CD14-positive monocyte (primary cell): ENCODE data around the gene PFDN1. TPM values are rescaled to one million over a fixed set of nuclear protein-coding genes. Genes with fewer than 3 reads are reported as not detected.

Experiments used
- DNase-seq, 3 donors: peaks; one replicate each; pipeline ENCODE4 v3.0.0-alpha.2; 2011 to 2022
- H2AFZ ChIP-seq: 2 replicates; pipeline ENCODE4 v1.6.0; 2012; ENCODE audit warnings: mild to moderate bottlenecking, low read depth, low read length, inconsistent platforms; ENCODE audit not compliant: insufficient read depth, poor library complexity, severe bottlenecking
- H3K27ac ChIP-seq, 2 donors: 1 replicate in 1 of 2; 2 replicates in 1 of 2; pipeline ENCODE4 v1.5.1; 2012 to 2013; ENCODE audit warnings: low read length in 2 of 2, control low read depth in 1 of 2, inconsistent platforms in 1 of 2, low read depth in 1 of 2, mild to moderate bottlenecking in 1 of 2
- H3K27me3 ChIP-seq, 2 donors: one replicate each; pipeline versions ENCODE4 v1.6.0 to v1.6.1; 2011 to 2013; ENCODE audit warnings: low read length in 2 of 2; ENCODE audit not compliant: control insufficient read depth in 2 of 2, insufficient read depth in 2 of 2
- H3K36me3 ChIP-seq, 2 donors: replicated peaks in 1 of 2; 1 replicate in 1 of 2; 2 replicates in 1 of 2; pipeline versions ENCODE4 v1.5.1 to v1.6.1; 2012 to 2013; ENCODE audit warnings: low read length in 2 of 2, control low read depth in 1 of 2, inconsistent platforms in 1 of 2, mild to moderate bottlenecking in 1 of 2; ENCODE audit not compliant: insufficient read depth in 2 of 2, control insufficient read depth in 1 of 2
- H3K4me1 ChIP-seq, 2 donors: 1 replicate in 1 of 2; 2 replicates in 1 of 2; pipeline versions ENCODE4 v1.5.1 to v1.6.1; 2012 to 2013; ENCODE audit warnings: low read length in 2 of 2, control low read depth in 1 of 2, inconsistent platforms in 1 of 2, mild to moderate bottlenecking in 1 of 2, moderate library complexity in 1 of 2; ENCODE audit not compliant: insufficient read depth in 2 of 2, control insufficient read depth in 1 of 2
- H3K4me2 ChIP-seq: replicated peaks from 2 replicates; pipeline ENCODE3; 2012; ENCODE audit warnings: low read length, moderate library complexity, mild to moderate bottlenecking; ENCODE audit not compliant: poor library complexity, severe bottlenecking; ENCODE audit errors: extremely low read depth
- H3K4me3 ChIP-seq, 3 experiments: fragments of 200-600 bp in 1 of 3; sonication (generic) in 1 of 3; replicated peaks in 1 of 3; 1 replicate in 2 of 3; 2 replicates in 1 of 3; pipeline ENCODE4 v1.5.1; 2011 to 2013; ENCODE audit warnings: low read length in 3 of 3, mild to moderate bottlenecking in 3 of 3, control low read depth in 2 of 3, low read depth in 2 of 3, inconsistent platforms in 1 of 3, moderate library complexity in 1 of 3
- H3K79me2 ChIP-seq: 2 replicates; pipeline ENCODE4 v1.6.0; 2012; ENCODE audit warnings: mild to moderate bottlenecking, control low read depth, inconsistent platforms, low read length, moderate library complexity; ENCODE audit not compliant: insufficient read depth
- H3K9ac ChIP-seq: 2 replicates; pipeline ENCODE4 v1.6.0; 2017; ENCODE audit warnings: low read length, mild to moderate bottlenecking; ENCODE audit not compliant: insufficient read depth, poor library complexity, severe bottlenecking
- H3K9me3 ChIP-seq, 2 donors: replicated peaks in 1 of 2; 1 replicate in 1 of 2; 2 replicates in 1 of 2; pipeline versions ENCODE4 v1.5.1 to v1.6.1; 2012 to 2013; ENCODE audit warnings: low read length in 2 of 2, control low read depth in 1 of 2; ENCODE audit not compliant: control insufficient read depth in 1 of 2, insufficient read depth in 1 of 2
- H4K20me1 ChIP-seq: 2 replicates; pipeline ENCODE4 v1.6.0; 2012; ENCODE audit warnings: mild to moderate bottlenecking, low read length, control low read depth, moderate library complexity; ENCODE audit not compliant: insufficient read depth
- H3K27ac Mint-ChIP-seq, 7 donors: one replicate each; pipeline ENCODE4 v1.8.0; 2020; ENCODE audit warnings: mild to moderate bottlenecking in 7 of 7, mixed read lengths in 7 of 7, moderate library complexity in 6 of 7, inconsistent platforms in 2 of 7
- H3K27me3 Mint-ChIP-seq, 3 donors: one replicate each; pipeline ENCODE4 v1.8.0; 2021 to 2022; ENCODE audit warnings: low read depth in 3 of 3, mild to moderate bottlenecking in 3 of 3, mixed read lengths in 3 of 3, moderate library complexity in 3 of 3, inconsistent platforms in 1 of 3
- H3K36me3 Mint-ChIP-seq, 2 donors: one replicate each; pipeline ENCODE4 v1.8.0; 2020; ENCODE audit warnings: mixed read lengths in 2 of 2, inconsistent platforms in 1 of 2, mild to moderate bottlenecking in 1 of 2
- H3K4me1 Mint-ChIP-seq: one replicate; pipeline ENCODE4 v1.8.0; 2020; ENCODE audit warnings: mild to moderate bottlenecking, mixed read lengths
- H3K4me3 Mint-ChIP-seq, 2 donors: one replicate each; pipeline ENCODE4 v1.8.0; 2020; ENCODE audit warnings: mild to moderate bottlenecking in 2 of 2, mixed read lengths in 2 of 2, moderate library complexity in 1 of 2
- H3K9me3 Mint-ChIP-seq, 7 donors: one replicate each; pipeline ENCODE4 v1.8.0; 2020 to 2022; ENCODE audit warnings: mixed read lengths in 7 of 7, mild to moderate bottlenecking in 6 of 7, moderate library complexity in 6 of 7, inconsistent platforms in 2 of 7
- WGBS: methylation state at CpG from one replicate; pipeline ENCODE4 v1.1.5; 2013; ENCODE audit warnings: missing lambda C conversion rate; ENCODE audit not compliant: insufficient coverage; 5-methylcytosine and 5-hydroxymethylcytosine counted together
- intact Hi-C, 2 donors: fragments of 100-400 bp; cut with micrococcal nuclease; formaldehyde crosslinking; loops; one replicate each; pipeline versions ENCODE4 v1.15.0 to v1.15.1; 2023
- polyA plus RNA-seq, 3 donors: library from polyadenylated mRNA; depleted of rRNA in 1 of 3; unstranded in 2 of 3; stranded (reverse) in 1 of 3; fragments of 300-500 nt in 2 of 3; fragments of >200 nt in 1 of 3; fragmentation: Illumina TruSeq in 2 of 3; gene quantifications; 1 replicate in 2 of 3; 2 replicates in 1 of 3; pipeline ENCODE4 v1.2.3, GENCODE V29; 2012 to 2021
- TF ChIP-seq, protein P1 (sequence below): fragments of 200-600 bp; IDR thresholded peaks from one replicate; pipeline ENCODE4 v1.8.0; 2022; ENCODE audit warnings: antibody characterized with exemption, mild to moderate bottlenecking

The PFDN1 gene
- polyA plus RNA-seq, 3 donors: 44.7 to 105 (median 82.2) TPM

GRCh38 chr5:140253985-140254384, 48.9 kb downstream of the PFDN1 start:
- 0% methylated on average over 2 of the region's 4 CpGs for WGBS
- Histone ChIP-seq H3K9me3 (no peaks in the 10 kb centered on the region), H3K9ac (no peak overlapping the region), H3K36me3 (peaks cover 0 to 25% of the 10 kb centered on the region in 2 donors), H3K4me2 (peak overlapping the region; percentile 33), H3K4me3 (peak overlapping the region in 1 of 3 experiments; percentile 25), H3K79me2 (peaks cover 44% of the 10 kb centered on the region), H4K20me1 (no peaks in the 10 kb centered on the region), H3K4me1 (peaks cover 59 to 68% of the 10 kb centered on the region in 2 donors), H2AFZ (no peak overlapping the region), H3K27me3 (no peaks in the 10 kb centered on the region), H3K27ac (peak overlapping the region; percentile 9 to 91)
- intact Hi-C loops: loop anchor here in 1 of 2 donors (5.0 kb wide), 1 partner anchor 48 kb away; the partner anchor contains the start of gene PFDN1
- TF ChIP-seq, protein P1, sequence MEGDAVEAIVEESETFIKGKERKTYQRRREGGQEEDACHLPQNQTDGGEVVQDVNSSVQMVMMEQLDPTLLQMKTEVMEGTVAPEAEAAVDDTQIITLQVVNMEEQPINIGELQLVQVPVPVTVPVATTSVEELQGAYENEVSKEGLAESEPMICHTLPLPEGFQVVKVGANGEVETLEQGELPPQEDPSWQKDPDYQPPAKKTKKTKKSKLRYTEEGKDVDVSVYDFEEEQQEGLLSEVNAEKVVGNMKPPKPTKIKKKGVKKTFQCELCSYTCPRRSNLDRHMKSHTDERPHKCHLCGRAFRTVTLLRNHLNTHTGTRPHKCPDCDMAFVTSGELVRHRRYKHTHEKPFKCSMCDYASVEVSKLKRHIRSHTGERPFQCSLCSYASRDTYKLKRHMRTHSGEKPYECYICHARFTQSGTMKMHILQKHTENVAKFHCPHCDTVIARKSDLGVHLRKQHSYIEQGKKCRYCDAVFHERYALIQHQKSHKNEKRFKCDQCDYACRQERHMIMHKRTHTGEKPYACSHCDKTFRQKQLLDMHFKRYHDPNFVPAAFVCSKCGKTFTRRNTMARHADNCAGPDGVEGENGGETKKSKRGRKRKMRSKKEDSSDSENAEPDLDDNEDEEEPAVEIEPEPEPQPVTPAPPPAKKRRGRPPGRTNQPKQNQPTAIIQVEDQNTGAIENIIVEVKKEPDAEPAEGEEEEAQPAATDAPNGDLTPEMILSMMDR: no peak
- peaks cover 48% of the 10 kb centered on the region in 2 donors for H3K36me3 Mint-ChIP-seq
- peaks cover 19% of the 10 kb centered on the region for H3K4me1 Mint-ChIP-seq
- DNase-seq: peak; percentile 82 to 92 (median 85)
- H3K9me3 Mint-ChIP-seq: no peaks in the 10 kb centered on the region
- H3K27me3 Mint-ChIP-seq: peaks cover 0 to 6% (median 2%) of the 10 kb centered on the region in 3 donors
- H3K4me3 Mint-ChIP-seq: peak overlapping the region in 1 of 2 donors; percentile 39
- H3K27ac Mint-ChIP-seq: no peak overlapping the region

- Histone ChIP-seq H3K9me3 (no peaks in the 10 kb centered on the region), H3K27ac (peak overlapping the region; percentile 47 to 91), H4K20me1 (no peaks in the 10 kb centered on the region), H3K36me3 (peaks cover 0 to 14% of the 10 kb centered on the region in 2 donors), H2AFZ (no peak overlapping the region), H3K4me3 (peak overlapping the region in 1 of 3 experiments; percentile 19), H3K79me2 (peaks cover 55% of the 10 kb centered on the region), H3K9ac (peak overlapping the region; percentile 55), H3K4me2 (peak overlapping the region; percentile 53), H3K27me3 (no peaks in the 10 kb centered on the region), H3K4me1 (peaks cover 59 to 68% of the 10 kb centered on the region in 2 donors)
- intact Hi-C loops: loop anchor here in 1 of 2 donors (5.0 kb wide), 1 partner anchor 50 kb away; the partner anchor contains the start of gene PFDN1
- 100% methylated on average over 7 of the region's 10 CpGs for WGBS
- Mint-ChIP-seq H3K4me1 (peaks cover 19% of the 10 kb centered on the region), H3K36me3 (peaks cover 40 to 47% of the 10 kb centered on the region in 2 donors), H3K9me3 (no peaks in the 10 kb centered on the region), H3K27ac (peak overlapping the region in 2 of 7 donors; percentile 93 to 98), H3K27me3 (peaks cover 0 to 5% (median 2%) of the 10 kb centered on the region in 3 donors), H3K4me3 (peak overlapping the region; percentile 3 to 36)
- TF ChIP-seq, protein P1: no peak
- no peak for DNase-seq
These were observed 50.3 kb downstream of the PFDN1 start for GRCh38 chr5:140252470-140253126.
